GM23338 (cell line): ENCODE measurements around the gene HTT.

Experiments
- EZH2 ChIP-seq: fragments of 200-600 bp; sonication (generic); IDR thresholded peaks from one replicate; pipeline ENCODE4 v1.8.0; 2017; ENCODE audit warnings: antibody characterized with exemption, mild to moderate bottlenecking, low read depth; ENCODE audit not compliant: unreplicated experiment
- EZH2phosphoT487 ChIP-seq: fragments of 200-600 bp; sonication (generic); IDR thresholded peaks from one replicate; pipeline ENCODE4 v1.8.1; 2018; ENCODE audit warnings: antibody characterized with exemption; ENCODE audit not compliant: unreplicated experiment
- POLR2AphosphoS5 ChIP-seq: IDR thresholded peaks from 2 replicates; pipeline ENCODE4 v1.6.1; 2016; ENCODE audit warnings: antibody characterized with exemption, low read depth
- TF ChIP-seq, protein P1 (sequence below): IDR thresholded peaks from one replicate; pipeline ENCODE4 v1.6.1; 2018; ENCODE audit warnings: antibody characterized with exemption; ENCODE audit not compliant: unreplicated experiment
- TF ChIP-seq, protein P2 (sequence below), 2 experiments: fragments of 200-600 bp in 1 of 2; sonication (generic) in 1 of 2; conservative IDR thresholded peaks; 2 replicates each; pipeline versions ENCODE4 v1.5.1 to v1.6.1; 2016 to 2017; ENCODE audit warnings: antibody characterized with exemption in 2 of 2, low read depth in 2 of 2, mild to moderate bottlenecking in 2 of 2, moderate library complexity in 1 of 2

DNA sequence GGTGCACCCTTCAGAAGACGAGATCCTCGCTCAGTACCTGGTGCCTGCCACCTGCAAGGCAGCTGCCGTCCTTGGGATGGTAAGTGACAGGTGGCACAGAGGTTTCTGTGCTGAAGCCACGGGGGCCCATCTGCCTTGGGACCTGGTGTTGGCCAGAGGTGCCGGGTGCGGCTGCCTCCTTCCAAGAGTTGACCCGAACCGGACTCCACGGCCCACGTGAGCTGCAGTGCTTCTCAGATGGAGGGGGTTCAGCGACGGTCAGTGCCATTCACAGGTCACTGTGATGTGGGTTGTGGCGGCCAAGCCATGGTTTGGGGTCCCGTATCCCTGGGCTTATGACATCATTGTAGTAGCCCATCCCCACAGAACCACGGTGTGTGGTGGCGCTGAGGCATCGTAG lies 155.5 kb downstream of the HTT start:
- TF ChIP-seq, protein P1, sequence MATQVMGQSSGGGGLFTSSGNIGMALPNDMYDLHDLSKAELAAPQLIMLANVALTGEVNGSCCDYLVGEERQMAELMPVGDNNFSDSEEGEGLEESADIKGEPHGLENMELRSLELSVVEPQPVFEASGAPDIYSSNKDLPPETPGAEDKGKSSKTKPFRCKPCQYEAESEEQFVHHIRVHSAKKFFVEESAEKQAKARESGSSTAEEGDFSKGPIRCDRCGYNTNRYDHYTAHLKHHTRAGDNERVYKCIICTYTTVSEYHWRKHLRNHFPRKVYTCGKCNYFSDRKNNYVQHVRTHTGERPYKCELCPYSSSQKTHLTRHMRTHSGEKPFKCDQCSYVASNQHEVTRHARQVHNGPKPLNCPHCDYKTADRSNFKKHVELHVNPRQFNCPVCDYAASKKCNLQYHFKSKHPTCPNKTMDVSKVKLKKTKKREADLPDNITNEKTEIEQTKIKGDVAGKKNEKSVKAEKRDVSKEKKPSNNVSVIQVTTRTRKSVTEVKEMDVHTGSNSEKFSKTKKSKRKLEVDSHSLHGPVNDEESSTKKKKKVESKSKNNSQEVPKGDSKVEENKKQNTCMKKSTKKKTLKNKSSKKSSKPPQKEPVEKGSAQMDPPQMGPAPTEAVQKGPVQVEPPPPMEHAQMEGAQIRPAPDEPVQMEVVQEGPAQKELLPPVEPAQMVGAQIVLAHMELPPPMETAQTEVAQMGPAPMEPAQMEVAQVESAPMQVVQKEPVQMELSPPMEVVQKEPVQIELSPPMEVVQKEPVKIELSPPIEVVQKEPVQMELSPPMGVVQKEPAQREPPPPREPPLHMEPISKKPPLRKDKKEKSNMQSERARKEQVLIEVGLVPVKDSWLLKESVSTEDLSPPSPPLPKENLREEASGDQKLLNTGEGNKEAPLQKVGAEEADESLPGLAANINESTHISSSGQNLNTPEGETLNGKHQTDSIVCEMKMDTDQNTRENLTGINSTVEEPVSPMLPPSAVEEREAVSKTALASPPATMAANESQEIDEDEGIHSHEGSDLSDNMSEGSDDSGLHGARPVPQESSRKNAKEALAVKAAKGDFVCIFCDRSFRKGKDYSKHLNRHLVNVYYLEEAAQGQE: no peak
- TF ChIP-seq EZH2 (no peak), POLR2AphosphoS5 (no peak), EZH2phosphoT487 (no peak)
- TF ChIP-seq, protein P2, sequence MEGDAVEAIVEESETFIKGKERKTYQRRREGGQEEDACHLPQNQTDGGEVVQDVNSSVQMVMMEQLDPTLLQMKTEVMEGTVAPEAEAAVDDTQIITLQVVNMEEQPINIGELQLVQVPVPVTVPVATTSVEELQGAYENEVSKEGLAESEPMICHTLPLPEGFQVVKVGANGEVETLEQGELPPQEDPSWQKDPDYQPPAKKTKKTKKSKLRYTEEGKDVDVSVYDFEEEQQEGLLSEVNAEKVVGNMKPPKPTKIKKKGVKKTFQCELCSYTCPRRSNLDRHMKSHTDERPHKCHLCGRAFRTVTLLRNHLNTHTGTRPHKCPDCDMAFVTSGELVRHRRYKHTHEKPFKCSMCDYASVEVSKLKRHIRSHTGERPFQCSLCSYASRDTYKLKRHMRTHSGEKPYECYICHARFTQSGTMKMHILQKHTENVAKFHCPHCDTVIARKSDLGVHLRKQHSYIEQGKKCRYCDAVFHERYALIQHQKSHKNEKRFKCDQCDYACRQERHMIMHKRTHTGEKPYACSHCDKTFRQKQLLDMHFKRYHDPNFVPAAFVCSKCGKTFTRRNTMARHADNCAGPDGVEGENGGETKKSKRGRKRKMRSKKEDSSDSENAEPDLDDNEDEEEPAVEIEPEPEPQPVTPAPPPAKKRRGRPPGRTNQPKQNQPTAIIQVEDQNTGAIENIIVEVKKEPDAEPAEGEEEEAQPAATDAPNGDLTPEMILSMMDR (conservative IDR thresholded peaks at IDR 0.05; ENCODE audit: low read depth in 2 of 2): no peak
